Neural progenitor cell (in vitro differentiated cells): ENCODE data around the gene SLC28A3.

Source experiments
- EZH2phosphoT487 ChIP-seq: fragments of 200-600 bp; sonication (generic); IDR thresholded peaks from 2 replicates; pipeline ENCODE4 v1.6.1; 2017; ENCODE audit warnings: antibody characterized with exemption
- TF ChIP-seq, protein P1 (sequence below): fragments of 200-600 bp; sonication (generic); IDR thresholded peaks from 2 replicates; pipeline ENCODE4 v1.5.1; 2017; ENCODE audit warnings: antibody characterized with exemption, mild to moderate bottlenecking

DNA sequence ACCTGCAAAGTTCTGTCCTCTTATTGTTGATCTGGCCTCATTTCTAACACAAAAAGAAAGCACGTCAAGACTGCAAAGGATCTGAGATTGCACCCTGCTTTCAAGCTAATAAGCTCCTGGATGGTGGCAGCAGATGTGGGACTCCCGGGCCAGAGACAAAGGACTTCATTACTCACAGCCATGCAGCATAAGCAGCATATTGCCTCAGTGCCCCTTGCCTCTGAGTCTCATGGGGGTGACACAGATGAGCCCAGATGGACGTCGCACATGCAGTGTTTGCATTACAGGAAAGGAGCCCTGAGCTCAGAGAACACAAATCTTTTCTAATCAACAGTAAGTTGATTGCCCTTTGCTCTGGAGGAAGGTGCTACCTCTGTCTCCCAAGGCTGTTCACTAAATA, 105.0 kb downstream of the SLC28A3 start:
- TF ChIP-seq, protein P1, sequence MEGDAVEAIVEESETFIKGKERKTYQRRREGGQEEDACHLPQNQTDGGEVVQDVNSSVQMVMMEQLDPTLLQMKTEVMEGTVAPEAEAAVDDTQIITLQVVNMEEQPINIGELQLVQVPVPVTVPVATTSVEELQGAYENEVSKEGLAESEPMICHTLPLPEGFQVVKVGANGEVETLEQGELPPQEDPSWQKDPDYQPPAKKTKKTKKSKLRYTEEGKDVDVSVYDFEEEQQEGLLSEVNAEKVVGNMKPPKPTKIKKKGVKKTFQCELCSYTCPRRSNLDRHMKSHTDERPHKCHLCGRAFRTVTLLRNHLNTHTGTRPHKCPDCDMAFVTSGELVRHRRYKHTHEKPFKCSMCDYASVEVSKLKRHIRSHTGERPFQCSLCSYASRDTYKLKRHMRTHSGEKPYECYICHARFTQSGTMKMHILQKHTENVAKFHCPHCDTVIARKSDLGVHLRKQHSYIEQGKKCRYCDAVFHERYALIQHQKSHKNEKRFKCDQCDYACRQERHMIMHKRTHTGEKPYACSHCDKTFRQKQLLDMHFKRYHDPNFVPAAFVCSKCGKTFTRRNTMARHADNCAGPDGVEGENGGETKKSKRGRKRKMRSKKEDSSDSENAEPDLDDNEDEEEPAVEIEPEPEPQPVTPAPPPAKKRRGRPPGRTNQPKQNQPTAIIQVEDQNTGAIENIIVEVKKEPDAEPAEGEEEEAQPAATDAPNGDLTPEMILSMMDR = no peak
- TF ChIP-seq EZH2phosphoT487 = no peak
